Psoas muscle (tissue), 8 donors: ENCODE data around the gene CGB3. TPM values are rescaled to one million over a fixed set of nuclear protein-coding genes. Genes with fewer than 3 reads are reported as not detected.
A peak's percentile ranks its signal among the peaks of the same experiment; 100 is the strongest.

Source experiments
- ATAC-seq, 4 donors: fragments of 200-7000 bp; cut with Tn5 transposase; one replicate each; pipeline ENCODE4 v1.9.1; 2020; ENCODE audit warnings: moderate library complexity in 3 of 4, mild to moderate bottlenecking in 2 of 4
- DNase-seq, 2 donors: peaks; one replicate each; pipeline ENCODE4 v3.0.0-alpha.2; 2020
- H3K27ac ChIP-seq: fragments of 200-600 bp; one replicate; pipeline ENCODE4 v1.8.0; 2022
- H3K27me3 ChIP-seq, 3 donors: fragments of 200-600 bp in 1 of 3; one replicate each; pipeline versions ENCODE4 v1.6.1 to v1.8.0; 2013 to 2022; ENCODE audit warnings: low read length in 2 of 3, mild to moderate bottlenecking in 2 of 3, moderate library complexity in 1 of 3; ENCODE audit not compliant: insufficient read depth in 3 of 3
- H3K36me3 ChIP-seq, 2 donors: fragments of 200-600 bp in 1 of 2; one replicate each; pipeline versions ENCODE4 v1.6.1 to v1.8.0; 2013 to 2022; ENCODE audit warnings: low read depth in 1 of 2, mild to moderate bottlenecking in 1 of 2, moderate library complexity in 1 of 2; ENCODE audit not compliant: insufficient read depth in 1 of 2
- H3K4me1 ChIP-seq: fragments of 200-600 bp; one replicate; pipeline ENCODE4 v1.8.0; 2022
- H3K4me3 ChIP-seq: fragments of 200-600 bp; one replicate; pipeline ENCODE4 v1.8.0; 2022; ENCODE audit warnings: mild to moderate bottlenecking
- H3K9me3 ChIP-seq: fragments of 200-600 bp; one replicate; pipeline ENCODE4 v1.8.0; 2022
- WGBS, 3 donors: extraction: QIAGEN DNeasy Blood & Tissue Kit; methylation state at CpG; one replicate each; pipeline versions ENCODE4 v1.1.6 to v1.1.7; 2013; 5-methylcytosine and 5-hydroxymethylcytosine counted together
- intact Hi-C, 2 donors: fragments of 100-400 bp; cut with DNase I; formaldehyde crosslinking; loops; one replicate each; pipeline versions ENCODE4 v1.11.0 to v1.14.2; 2022
- polyA plus RNA-seq, 3 donors: library from polyadenylated mRNA; stranded (reverse); fragments of 200-250 nt; gene quantifications; one replicate each; pipeline ENCODE4 v1.2.3, GENCODE V29; 2013
- total RNA-seq, 4 donors: library from RNA; stranded (reverse); fragmentation: NEBNext Ultra II Directional in 2 of 4; extraction: Animal tissue kit (Norgen Biotek cat#: 25700) in 2 of 4; gene quantifications; one replicate each; pipeline versions ENCODE4 v1.2.1 to v1.2.4, GENCODE V29; 2021 to 2023
- TF ChIP-seq, protein P1 (sequence below): fragments of 200-600 bp; IDR thresholded peaks from one replicate; pipeline ENCODE4 v1.8.0; 2022; ENCODE audit warnings: antibody characterized with exemption
- donor health status: healthy with polysubstance abuse.
- donor health status: DM: no; HTN: no; CAD: no; lungs with moderate emphysema.
- donor health status: Bipolar disorder and iron deficiency.
- donor health status: healthy.
- donor health status: DM: yes; HTN: yes; CAD: no.
- donor health status: DM: no; HTN: no; CAD: no.
- donor health status: DM: no; HTN: no; CAD: no.
- donor health status: DM: yes; HTN: yes; CAD: no.

CGB3 gene
- total and polyA plus RNA-seq, 7 donors: not detected

DNA sequence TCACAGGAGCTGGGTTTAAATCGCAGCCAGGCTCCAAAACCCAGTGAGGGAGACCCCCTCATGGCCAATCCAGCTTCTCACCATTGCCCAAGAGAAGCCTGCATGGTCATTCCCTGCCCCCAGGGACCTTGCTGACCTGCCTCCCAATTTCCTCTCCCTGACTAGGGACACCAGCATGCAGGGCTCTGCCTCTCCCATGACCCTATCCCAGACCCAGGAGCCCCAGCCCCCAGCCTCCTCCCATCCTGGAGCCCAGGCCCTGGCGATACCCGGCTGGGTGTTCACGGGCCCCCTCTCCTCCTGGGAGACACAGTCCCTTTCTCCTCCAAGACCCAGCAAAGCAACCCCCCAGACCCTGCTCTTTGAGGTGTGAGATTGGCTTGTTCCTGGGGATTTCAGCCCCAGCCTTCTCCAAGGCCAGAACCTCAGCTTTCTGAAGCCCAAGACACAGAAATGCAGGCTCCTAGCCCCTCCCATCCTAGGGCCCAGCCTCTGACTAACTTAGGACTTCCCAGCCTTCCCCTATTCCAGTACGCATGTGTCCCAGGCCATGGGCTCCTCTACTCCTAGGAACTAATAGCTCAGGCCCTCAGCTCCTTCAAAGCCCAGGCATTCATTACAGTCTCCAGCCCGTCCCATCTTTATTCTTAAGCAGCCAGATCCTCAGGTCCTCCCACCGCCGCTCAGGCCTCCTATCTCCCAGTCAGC, 32.1 kb downstream of the CGB3 start:
- H3K36me3 ChIP-seq: peaks cover 0 to 24% of the 10 kb centered on the region in 2 donors
- intact Hi-C loops: loop anchor here (5.0 to 10.0 kb wide), 3 partner anchors 80 to 213 kb away; partner anchors contain the start of genes HRC (in 1 of the 2), KCNA7 (in 1 of the 2) and TRPM4 (in 1 of the 2)
- peak; percentile 21 to 64 (median 46) for ATAC-seq
- 9 to 15% (median 14%) methylated on average over 8 of the region's 8 CpGs for WGBS, 3 donors
- TF ChIP-seq, protein P1, sequence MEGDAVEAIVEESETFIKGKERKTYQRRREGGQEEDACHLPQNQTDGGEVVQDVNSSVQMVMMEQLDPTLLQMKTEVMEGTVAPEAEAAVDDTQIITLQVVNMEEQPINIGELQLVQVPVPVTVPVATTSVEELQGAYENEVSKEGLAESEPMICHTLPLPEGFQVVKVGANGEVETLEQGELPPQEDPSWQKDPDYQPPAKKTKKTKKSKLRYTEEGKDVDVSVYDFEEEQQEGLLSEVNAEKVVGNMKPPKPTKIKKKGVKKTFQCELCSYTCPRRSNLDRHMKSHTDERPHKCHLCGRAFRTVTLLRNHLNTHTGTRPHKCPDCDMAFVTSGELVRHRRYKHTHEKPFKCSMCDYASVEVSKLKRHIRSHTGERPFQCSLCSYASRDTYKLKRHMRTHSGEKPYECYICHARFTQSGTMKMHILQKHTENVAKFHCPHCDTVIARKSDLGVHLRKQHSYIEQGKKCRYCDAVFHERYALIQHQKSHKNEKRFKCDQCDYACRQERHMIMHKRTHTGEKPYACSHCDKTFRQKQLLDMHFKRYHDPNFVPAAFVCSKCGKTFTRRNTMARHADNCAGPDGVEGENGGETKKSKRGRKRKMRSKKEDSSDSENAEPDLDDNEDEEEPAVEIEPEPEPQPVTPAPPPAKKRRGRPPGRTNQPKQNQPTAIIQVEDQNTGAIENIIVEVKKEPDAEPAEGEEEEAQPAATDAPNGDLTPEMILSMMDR: no peak
- H3K4me1 ChIP-seq: peaks cover 56% of the 10 kb centered on the region
- H3K27me3 ChIP-seq: no peaks in the 10 kb centered on the region
- peak overlapping the region; percentile 81 for H3K4me3 ChIP-seq
- peak; percentile 61 to 77 for DNase-seq
- no peaks in the 10 kb centered on the region for H3K9me3 ChIP-seq
- peak overlapping the region; percentile 90 for H3K27ac ChIP-seq

DNA sequence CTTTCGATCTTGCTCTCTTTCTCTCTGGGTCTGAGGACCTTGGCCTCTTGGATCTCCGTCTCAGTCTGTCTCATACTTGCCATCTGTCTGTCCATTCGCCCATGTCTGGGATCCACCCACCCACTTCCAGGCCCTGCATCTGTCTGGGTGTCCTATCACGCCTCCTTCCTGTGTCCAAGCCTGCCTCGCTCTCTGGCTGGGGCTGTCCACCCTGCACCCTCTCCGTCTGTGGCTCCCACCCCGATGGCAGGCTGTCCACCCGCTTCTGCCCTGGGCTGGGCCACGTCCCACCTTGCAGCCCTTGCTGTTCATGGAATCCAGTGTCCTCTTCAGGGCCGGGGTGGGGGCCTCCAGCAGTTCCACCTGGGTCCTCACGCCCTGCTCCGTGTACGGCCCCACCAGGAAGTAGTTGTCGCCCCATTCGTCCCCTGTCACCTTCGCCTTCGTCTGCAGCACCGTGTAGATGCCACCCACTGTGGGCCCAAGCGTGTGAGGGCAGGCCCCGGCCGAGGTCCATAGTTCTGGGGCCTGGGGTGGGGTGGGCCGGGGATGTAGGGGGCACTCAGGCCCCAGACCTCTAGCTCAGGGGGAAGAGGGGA, 33.0 kb downstream of the CGB3 start:
- Histone ChIP-seq H3K9me3 (no peaks in the 10 kb centered on the region), H3K27me3 (no peaks in the 10 kb centered on the region), H3K4me1 (peaks cover 64% of the 10 kb centered on the region), H3K27ac (peak overlapping the region; percentile 90), H3K36me3 (peaks cover 0 to 31% of the 10 kb centered on the region in 2 donors), H3K4me3 (peak overlapping the region; percentile 81)
- TF ChIP-seq, protein P1: no peak
- WGBS, 3 donors: 41 to 64% (median 52%) methylated on average over 22 of the region's 22 CpGs
- DNase-seq (no peak), ATAC-seq (no peak)
- intact Hi-C loops: loop anchor here (5.0 to 10.0 kb wide), 3 partner anchors 81 to 214 kb away; partner anchors contain the start of genes HRC (in 1 of the 2), KCNA7 (in 1 of the 2) and TRPM4 (in 1 of the 2)

DNA sequence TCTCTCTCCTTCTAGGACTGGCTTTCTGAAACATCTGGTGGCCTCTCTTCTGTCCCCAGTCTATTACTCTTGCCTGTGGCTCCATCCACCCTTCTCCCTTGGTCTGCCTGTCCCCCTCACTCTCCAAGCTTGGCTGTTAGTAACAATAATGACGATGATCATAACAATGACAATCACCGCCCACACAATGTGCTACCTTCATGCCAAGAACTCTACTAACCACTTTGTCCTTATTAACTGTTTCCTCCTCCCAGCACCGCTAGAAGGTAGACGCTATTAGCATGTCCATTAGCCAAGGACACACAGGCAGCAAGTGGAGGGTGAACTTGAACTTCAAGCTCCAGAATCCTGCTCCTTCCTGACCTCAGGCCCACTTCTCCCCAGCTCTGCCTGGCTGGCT, 33.7 kb downstream of the CGB3 start:
- WGBS, 3 donors: 19 to 26% (median 20%) methylated on average over 4 of the region's 4 CpGs
- intact Hi-C loops: loop anchor here (5.0 to 10.0 kb wide), 3 partner anchors 82 to 214 kb away; partner anchors contain the start of genes HRC (in 1 of the 2), KCNA7 (in 1 of the 2) and TRPM4 (in 1 of the 2)
- Histone ChIP-seq H3K36me3 (peaks cover 2 to 39% of the 10 kb centered on the region in 2 donors), H3K4me3 (peak overlapping the region; percentile 81), H3K9me3 (no peaks in the 10 kb centered on the region), H3K27ac (peak overlapping the region; percentile 90), H3K27me3 (no peaks in the 10 kb centered on the region), H3K4me1 (peaks cover 61% of the 10 kb centered on the region)
- TF ChIP-seq, protein P1: no peak
- DNase-seq: no peak
- peak in 1 of 4 donors; percentile 0 for ATAC-seq

DNA sequence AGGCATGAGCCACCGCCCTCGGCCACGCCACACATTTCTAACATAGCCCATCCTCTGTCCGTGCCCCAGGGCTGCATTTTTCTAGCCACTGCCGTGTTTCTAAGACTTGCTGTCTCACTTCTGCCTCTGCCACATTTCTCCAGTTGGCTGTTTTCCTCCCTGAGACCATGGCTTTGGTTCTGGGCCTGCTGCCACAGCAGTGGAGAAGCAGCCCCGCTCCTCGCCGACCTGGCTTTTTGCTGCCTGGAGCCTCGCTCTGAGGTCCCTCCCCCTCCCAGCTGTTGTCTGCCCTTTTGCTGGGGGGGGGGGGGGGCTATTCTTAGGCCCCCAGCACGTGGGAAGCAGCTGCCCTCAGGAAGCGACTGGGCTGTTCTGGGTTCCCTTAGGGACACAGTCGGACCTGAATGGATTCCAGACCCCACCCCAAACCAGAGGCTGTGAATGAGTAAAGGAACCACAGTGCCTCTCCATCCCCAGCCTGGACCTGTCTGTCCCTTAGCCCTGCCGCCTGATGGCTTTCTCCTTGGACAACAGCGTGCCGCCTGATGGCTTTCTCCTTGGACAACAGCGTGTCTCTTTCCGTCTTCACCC, 34.3 kb downstream of the CGB3 start:
- TF ChIP-seq, protein P1: no peak
- intact Hi-C loops: loop anchor here (5.0 to 10.0 kb wide), 3 partner anchors 83 to 215 kb away; partner anchors contain the start of genes HRC (in 1 of the 2), KCNA7 (in 1 of the 2) and TRPM4 (in 1 of the 2)
- H3K27ac ChIP-seq: peak overlapping the region; percentile 90
- DNase-seq (peak; percentile 75 to 90), ATAC-seq (peak; percentile 60 to 67 (median 64))
- peaks cover 3 to 45% of the 10 kb centered on the region in 2 donors for H3K36me3 ChIP-seq
- H3K4me3 ChIP-seq: peak overlapping the region; percentile 81
- H3K4me1 ChIP-seq: peaks cover 55% of the 10 kb centered on the region
- no peaks in the 10 kb centered on the region for H3K9me3 ChIP-seq
- H3K27me3 ChIP-seq: no peaks in the 10 kb centered on the region
- 21 to 25% (median 22%) methylated on average over 16 to 17 of the region's 17 CpGs for WGBS, 3 donors
